ENCODE measurements around the gene SKA3.

DNA sequence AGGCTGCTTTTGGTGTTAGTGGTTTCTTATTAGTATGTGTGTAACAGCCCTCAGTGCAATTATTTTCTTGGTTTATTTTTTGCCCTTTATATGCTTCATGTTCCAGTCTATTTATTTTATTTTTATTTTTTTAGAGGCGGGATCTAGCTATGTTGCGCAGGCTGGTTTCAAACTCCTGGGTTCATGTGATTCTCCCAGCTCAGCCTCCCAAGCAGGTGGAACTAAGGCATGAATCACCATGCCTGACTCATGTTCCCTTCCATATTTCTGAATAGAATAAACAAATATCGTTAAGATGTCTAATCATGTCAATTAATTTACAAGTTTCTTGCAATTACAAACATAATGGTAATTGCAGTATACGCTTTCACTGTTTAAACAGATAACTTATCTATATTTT is 11.7 kb downstream of the SKA3 start:
- TF ChIP-seq, protein P1, sequence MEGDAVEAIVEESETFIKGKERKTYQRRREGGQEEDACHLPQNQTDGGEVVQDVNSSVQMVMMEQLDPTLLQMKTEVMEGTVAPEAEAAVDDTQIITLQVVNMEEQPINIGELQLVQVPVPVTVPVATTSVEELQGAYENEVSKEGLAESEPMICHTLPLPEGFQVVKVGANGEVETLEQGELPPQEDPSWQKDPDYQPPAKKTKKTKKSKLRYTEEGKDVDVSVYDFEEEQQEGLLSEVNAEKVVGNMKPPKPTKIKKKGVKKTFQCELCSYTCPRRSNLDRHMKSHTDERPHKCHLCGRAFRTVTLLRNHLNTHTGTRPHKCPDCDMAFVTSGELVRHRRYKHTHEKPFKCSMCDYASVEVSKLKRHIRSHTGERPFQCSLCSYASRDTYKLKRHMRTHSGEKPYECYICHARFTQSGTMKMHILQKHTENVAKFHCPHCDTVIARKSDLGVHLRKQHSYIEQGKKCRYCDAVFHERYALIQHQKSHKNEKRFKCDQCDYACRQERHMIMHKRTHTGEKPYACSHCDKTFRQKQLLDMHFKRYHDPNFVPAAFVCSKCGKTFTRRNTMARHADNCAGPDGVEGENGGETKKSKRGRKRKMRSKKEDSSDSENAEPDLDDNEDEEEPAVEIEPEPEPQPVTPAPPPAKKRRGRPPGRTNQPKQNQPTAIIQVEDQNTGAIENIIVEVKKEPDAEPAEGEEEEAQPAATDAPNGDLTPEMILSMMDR (IDR thresholded peaks at IDR 0.05; ENCODE audit: low read depth, low read length), result no peak
- no peak for TF ChIP-seq EZH2phosphoT487 (IDR thresholded peaks at IDR 0.05; ENCODE audit: low read depth)
